Stimulated activated naive CD8-positive, alpha-beta T cell treated with anti-CD3 and anti-CD28 coated beads, Interleukin-15, Interleukin-2, amounts not matched to agents 100 ng/mL and 50 ng/mL, for 24 hours (primary cell): ENCODE measurements around the gene CLEC2D.
"Not testable (repeated sequence)": the region's sequence is repeated elsewhere in the genome, so short reads cannot be mapped to it uniquely, and the experiment has no call there.

ENCODE experiments used
- H3K27ac Mint-ChIP-seq: one replicate; pipeline ENCODE4 v1.8.0; 2021; ENCODE audit warnings: mild to moderate bottlenecking, mixed read lengths
- H3K27me3 Mint-ChIP-seq: one replicate; pipeline ENCODE4 v1.8.0; 2021; ENCODE audit warnings: mixed read lengths
- H3K36me3 Mint-ChIP-seq: one replicate; pipeline ENCODE4 v1.8.0; 2021; ENCODE audit warnings: low read depth, mixed read lengths
- H3K4me1 Mint-ChIP-seq: one replicate; pipeline ENCODE4 v1.8.0; 2021; ENCODE audit warnings: low read depth, mixed read lengths
- H3K4me3 Mint-ChIP-seq: one replicate; pipeline ENCODE4 v1.8.0; 2021; ENCODE audit warnings: mild to moderate bottlenecking, mixed read lengths
- H3K9me3 Mint-ChIP-seq: one replicate; pipeline ENCODE4 v1.8.0; 2021; ENCODE audit warnings: mixed read lengths

Gene CLEC2D

GRCh38 chr12:9700606-9700956, 31.1 kb downstream of the CLEC2D start:
- Mint-ChIP-seq H3K27ac (no peak overlapping the region), H3K27me3 (no peaks in the 10 kb centered on the region), H3K4me3 (no peak overlapping the region), H3K36me3 (peaks cover 31% of the 10 kb centered on the region), H3K4me1 (peaks cover 71% of the 10 kb centered on the region), H3K9me3 (peaks cover 20% of the 10 kb centered on the region)

DNA sequence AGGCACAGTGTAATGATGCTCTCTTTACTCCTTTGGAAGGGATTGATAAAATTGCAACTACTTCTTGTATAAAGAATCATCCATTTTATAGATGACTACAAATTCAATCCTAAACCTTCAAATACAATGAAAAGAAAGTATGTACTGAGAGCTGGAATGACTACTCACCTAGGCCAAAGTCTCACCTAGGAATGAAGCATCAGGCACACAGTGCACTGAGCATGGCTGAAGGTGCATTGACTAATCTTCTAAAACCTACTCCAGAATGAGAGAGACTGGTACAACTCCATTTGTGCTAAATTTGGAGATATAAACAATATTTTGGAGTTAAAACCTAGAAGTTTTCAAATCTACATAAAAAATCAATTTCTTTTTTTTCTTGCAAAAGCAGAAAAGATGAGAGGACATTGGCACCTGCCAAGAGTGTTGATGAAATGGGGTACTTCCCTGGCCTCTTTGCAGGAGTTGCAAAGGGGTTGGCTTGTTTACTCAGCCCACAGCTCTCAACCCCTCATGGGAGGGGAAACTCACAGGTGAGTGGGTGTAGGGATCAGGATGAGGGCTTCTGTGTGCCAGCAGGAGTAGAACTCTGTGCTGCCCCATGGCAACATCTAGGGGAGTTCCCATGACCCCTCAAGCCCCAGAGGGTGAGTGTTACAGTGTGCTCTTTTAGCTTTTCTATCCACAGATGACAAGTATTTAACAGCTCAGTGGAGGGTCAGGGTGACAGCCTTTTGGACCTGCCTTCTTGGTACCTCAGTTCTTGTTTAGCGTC, 32.1 kb downstream of the CLEC2D start:
- no peaks in the 10 kb centered on the region for H3K27me3 Mint-ChIP-seq
- peaks cover 71% of the 10 kb centered on the region for H3K4me1 Mint-ChIP-seq
- peaks cover 29% of the 10 kb centered on the region for H3K36me3 Mint-ChIP-seq
- H3K27ac Mint-ChIP-seq, result peak overlapping the region; percentile 90
- H3K4me3 Mint-ChIP-seq, result peak overlapping the region; percentile 76
- peaks cover 14% of the 10 kb centered on the region for H3K9me3 Mint-ChIP-seq

DNA sequence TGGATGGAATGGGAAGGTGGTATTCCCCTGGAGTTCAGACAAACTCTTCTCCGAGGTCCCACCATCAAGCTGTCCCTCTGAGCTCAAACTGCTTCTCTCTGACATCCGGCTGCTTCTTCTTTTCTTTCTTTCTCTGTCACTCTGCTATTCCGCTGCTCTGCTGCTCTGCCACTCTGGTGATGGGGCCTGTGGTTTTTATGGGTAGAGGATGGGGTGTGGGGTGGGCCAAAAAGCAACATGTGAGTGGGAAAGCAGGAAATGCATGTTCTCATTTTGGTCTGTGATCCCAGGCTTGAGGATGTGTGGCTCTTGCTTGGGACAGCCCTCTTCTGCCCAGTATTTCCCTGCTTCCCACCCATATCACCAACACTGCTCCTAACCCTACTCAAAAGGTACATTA, 32.7 kb downstream of the CLEC2D start:
- Mint-ChIP-seq H3K4me3 (peak overlapping the region; percentile 76), H3K9me3 (peaks cover 13% of the 10 kb centered on the region), H3K36me3 (peaks cover 22% of the 10 kb centered on the region), H3K4me1 (peaks cover 76% of the 10 kb centered on the region), H3K27ac (peak overlapping the region; percentile 90), H3K27me3 (no peaks in the 10 kb centered on the region)

- peak overlapping the region; percentile 19 for H3K27ac Mint-ChIP-seq
- H3K9me3 Mint-ChIP-seq, result peaks cover 13% of the 10 kb centered on the region
- peaks cover 78% of the 10 kb centered on the region for H3K4me1 Mint-ChIP-seq
- H3K27me3 Mint-ChIP-seq, H3K4me3 Mint-ChIP-seq: not testable (repeated sequence)
- H3K36me3 Mint-ChIP-seq, result peaks cover 14% of the 10 kb centered on the region
These were observed 35.0 kb downstream of the CLEC2D start for GRCh38 chr12:9704561-9704960.

DNA sequence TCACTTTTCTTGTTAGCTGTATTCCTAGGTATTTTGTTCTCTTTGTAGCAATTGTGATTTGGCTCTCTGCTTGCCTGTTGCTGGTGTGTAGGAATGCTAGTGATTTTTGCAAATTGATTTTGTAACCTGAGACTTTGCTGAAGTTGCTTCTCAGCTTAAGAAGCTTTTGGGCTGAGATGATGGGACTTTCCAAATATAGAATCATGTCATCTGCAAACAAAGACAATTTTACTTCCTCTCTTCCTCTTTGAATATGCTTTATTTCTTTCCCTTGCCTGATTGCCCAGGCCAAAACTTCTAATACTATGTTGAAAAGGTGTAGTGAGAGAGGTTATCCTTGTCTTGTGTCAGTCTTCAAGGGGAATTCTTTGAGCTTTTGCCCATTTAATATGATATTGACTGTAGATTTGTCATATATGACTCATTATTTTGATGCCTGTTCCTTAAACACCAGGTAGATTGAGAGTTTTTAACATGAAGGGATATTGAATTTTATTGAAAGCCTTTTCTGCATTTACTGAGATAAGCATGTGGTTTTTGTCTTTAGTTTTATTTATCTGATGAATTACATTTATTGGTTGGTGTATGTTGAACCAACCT, 36.7 kb downstream of the CLEC2D start:
- Mint-ChIP-seq H3K36me3 (peaks cover 14% of the 10 kb centered on the region), H3K4me3 (peak overlapping the region; percentile 5), H3K4me1 (peaks cover 67% of the 10 kb centered on the region), H3K9me3 (peaks cover 13% of the 10 kb centered on the region), H3K27ac (peak overlapping the region; percentile 34), H3K27me3 (no peaks in the 10 kb centered on the region)

GRCh38 chr12:9707356-9707755, 37.8 kb downstream of the CLEC2D start:
- Mint-ChIP-seq H3K4me3 (peak overlapping the region; percentile 63), H3K36me3 (peaks cover 14% of the 10 kb centered on the region), H3K9me3 (peaks cover 13% of the 10 kb centered on the region)

GRCh38 chr12:9707864-9708808, 38.6 kb downstream of the CLEC2D start:
- peaks cover 13% of the 10 kb centered on the region for H3K9me3 Mint-ChIP-seq
- H3K36me3 Mint-ChIP-seq, result peaks cover 14% of the 10 kb centered on the region
- H3K4me1 Mint-ChIP-seq, result peaks cover 62% of the 10 kb centered on the region
- H3K27me3 Mint-ChIP-seq, result no peaks in the 10 kb centered on the region
- H3K4me3 Mint-ChIP-seq, result peak overlapping the region; percentile 63
- H3K27ac Mint-ChIP-seq, result peak overlapping the region; percentile 85

More at GRCh38 chr12:9707356-9707755, 37.8 kb downstream of the CLEC2D start:
- Mint-ChIP-seq H3K27me3 (no peaks in the 10 kb centered on the region), H3K27ac (peak overlapping the region; percentile 85), H3K4me1 (peaks cover 64% of the 10 kb centered on the region)

DNA sequence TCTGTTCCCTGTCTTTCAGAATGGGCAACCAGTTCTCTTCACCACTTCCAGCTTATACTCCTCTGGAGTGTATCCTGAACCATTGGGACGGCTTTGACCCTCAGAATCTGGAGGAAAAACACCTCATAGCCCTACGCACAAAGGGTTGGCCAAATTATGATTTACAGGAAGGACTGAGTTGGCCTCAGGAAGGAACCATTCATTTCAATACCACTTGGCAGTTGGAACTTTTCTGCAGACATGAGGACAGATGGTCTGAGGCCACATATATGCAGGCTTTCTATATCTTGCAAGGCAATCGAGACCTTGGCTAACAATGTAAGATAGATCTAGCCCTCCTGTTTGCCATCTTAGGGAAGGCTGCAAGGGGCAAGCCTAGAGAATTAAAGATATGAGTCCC, 39.3 kb downstream of the CLEC2D start:
- H3K36me3 Mint-ChIP-seq, result peaks cover 14% of the 10 kb centered on the region
- H3K27me3 Mint-ChIP-seq, result no peaks in the 10 kb centered on the region
- peaks cover 69% of the 10 kb centered on the region for H3K4me1 Mint-ChIP-seq
- H3K9me3 Mint-ChIP-seq, result peaks cover 13% of the 10 kb centered on the region
- no peak overlapping the region for H3K4me3 Mint-ChIP-seq
- H3K27ac Mint-ChIP-seq, result peak overlapping the region; percentile 85

- Mint-ChIP-seq H3K4me3 (no peak overlapping the region), H3K9me3 (peaks cover 3% of the 10 kb centered on the region), H3K27me3 (no peaks in the 10 kb centered on the region), H3K27ac (peak overlapping the region; percentile 28), H3K36me3 (peaks cover 11% of the 10 kb centered on the region), H3K4me1 (peaks cover 75% of the 10 kb centered on the region)
These were observed 41.3 kb downstream of the CLEC2D start for GRCh38 chr12:9710584-9711375.

DNA sequence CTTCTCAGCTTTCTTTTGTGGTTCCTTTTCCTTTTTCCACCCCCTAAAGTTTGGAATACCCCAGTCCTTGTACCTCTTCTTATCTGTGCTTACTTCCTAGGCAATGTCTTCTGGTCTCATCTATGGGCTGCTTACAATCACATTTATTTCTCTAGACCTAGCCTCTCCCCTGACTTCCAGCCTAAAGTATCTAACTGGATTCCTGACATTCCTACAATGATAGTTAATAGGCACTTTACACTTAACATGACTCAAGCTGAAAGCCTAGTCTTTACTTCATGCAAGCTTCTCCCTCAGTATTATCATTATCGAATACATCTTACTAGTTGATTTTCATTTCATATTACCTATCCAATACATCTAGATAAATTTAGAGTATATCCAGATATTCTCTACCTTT, 42.2 kb downstream of the CLEC2D start:
- Mint-ChIP-seq H3K4me1 (peaks cover 73% of the 10 kb centered on the region), H3K27me3 (no peaks in the 10 kb centered on the region), H3K27ac (no peak overlapping the region), H3K4me3 (no peak overlapping the region), H3K36me3 (peaks cover 10% of the 10 kb centered on the region), H3K9me3 (no peaks in the 10 kb centered on the region)

DNA sequence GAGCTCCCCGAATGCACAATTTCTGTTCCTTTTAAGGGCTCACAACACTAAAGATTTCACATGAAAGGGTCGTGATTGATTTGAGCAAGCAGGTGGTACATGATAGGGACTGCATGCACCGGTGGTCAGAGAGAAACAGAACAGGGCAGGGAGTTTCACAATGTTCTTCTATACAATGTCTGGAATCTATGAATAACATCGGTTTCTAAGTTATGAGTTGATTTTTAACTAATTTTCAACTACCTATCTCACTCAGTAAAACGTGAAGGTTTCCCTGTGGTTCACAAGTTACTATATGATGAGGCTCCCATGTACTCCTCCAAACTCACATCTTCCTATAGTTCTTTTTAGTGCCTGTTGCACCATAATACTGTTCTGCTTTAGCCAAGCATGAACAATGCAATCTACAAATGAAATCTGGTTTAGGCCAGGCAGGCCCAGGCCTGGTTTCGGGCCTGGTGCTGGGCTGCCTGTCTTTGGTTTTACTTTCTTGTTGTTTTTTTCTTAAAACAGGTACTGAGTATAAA, 43.6 kb downstream of the CLEC2D start:
- Mint-ChIP-seq H3K4me1 (peaks cover 59% of the 10 kb centered on the region), H3K27ac (peak overlapping the region; percentile 63)
- H3K27me3 Mint-ChIP-seq, H3K36me3 Mint-ChIP-seq, H3K4me3 Mint-ChIP-seq, H3K9me3 Mint-ChIP-seq: not testable (repeated sequence)

GRCh38 chr12:9717070-9717925, 47.8 kb downstream of the CLEC2D start:
- Mint-ChIP-seq H3K27ac (no peak overlapping the region), H3K4me1 (peaks cover 70% of the 10 kb centered on the region)

DNA sequence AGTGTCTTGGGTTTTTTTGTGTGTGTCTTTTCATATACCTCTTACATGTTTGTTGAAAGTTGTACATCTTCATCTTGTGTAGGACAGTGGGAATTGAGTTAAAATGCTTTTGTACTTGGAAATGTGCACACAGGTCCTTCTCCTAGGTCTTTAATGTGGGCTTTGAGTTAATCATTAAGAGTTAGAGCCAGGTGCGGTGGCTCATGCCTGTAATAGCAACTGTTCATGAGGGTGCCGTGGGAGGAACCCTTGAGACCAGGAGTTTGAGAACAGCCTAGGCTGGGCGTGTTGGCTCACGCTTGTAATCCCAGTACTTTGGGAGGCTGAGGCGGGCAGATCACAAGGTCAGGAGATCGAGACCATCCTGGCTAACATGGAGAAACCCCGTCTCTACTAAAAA, 49.5 kb downstream of the CLEC2D start:
- Mint-ChIP-seq H3K4me3 (no peak overlapping the region), H3K9me3 (no peaks in the 10 kb centered on the region), H3K36me3 (peaks cover 29% of the 10 kb centered on the region), H3K4me1 (peaks cover 69% of the 10 kb centered on the region), H3K27me3 (peaks cover 3% of the 10 kb centered on the region), H3K27ac (peak overlapping the region; percentile 29)

More at GRCh38 chr12:9717070-9717925, 47.8 kb downstream of the CLEC2D start:
- peaks cover 3% of the 10 kb centered on the region for H3K27me3 Mint-ChIP-seq
- H3K9me3 Mint-ChIP-seq, result no peaks in the 10 kb centered on the region
- H3K36me3 Mint-ChIP-seq, result peaks cover 25% of the 10 kb centered on the region
- no peak overlapping the region for H3K4me3 Mint-ChIP-seq
